HG03066 (cell line): ENCODE measurements around the gene RACGAP1.
A peak's percentile ranks its signal among the peaks of the same experiment; 100 is the strongest.
"Not testable (repeated sequence)": the region's sequence is repeated elsewhere in the genome, so short reads cannot be mapped to it uniquely, and the experiment has no call there.

Source experiments
- ATAC-seq: cut with Tn5 transposase; IDR thresholded peaks from one replicate; pipeline ENCODE4 v1.9.1; 2021; ENCODE audit warnings: low read depth; ENCODE audit not compliant: unreplicated experiment

RACGAP1 gene

GRCh38 chr12:50032515-50032853, 7.2 kb upstream of the RACGAP1 start:
- no peak for ATAC-seq

- ATAC-seq: not testable (repeated sequence)
Measured at GRCh38 chr12:50030449-50030848, 5.2 kb upstream of the RACGAP1 start.

GRCh38 chr12:50026691-50027090, 1.4 kb upstream of the RACGAP1 start:
- no peak for ATAC-seq

GRCh38 chr12:50024805-50025186, 498 bp downstream of the RACGAP1 start:
- ATAC-seq: peak; percentile 7

- no peak for ATAC-seq
Measured at GRCh38 chr12:50024227-50024626, 1.1 kb downstream of the RACGAP1 start.

GRCh38 chr12:50022903-50023302, 2.4 kb downstream of the RACGAP1 start:
- no peak for ATAC-seq

- no peak for ATAC-seq
Measured at GRCh38 chr12:50021031-50021430, 4.3 kb downstream of the RACGAP1 start.

GRCh38 chr12:50019524-50019923, 5.8 kb downstream of the RACGAP1 start:
- no peak for ATAC-seq

GRCh38 chr12:50018968-50019367, 6.3 kb downstream of the RACGAP1 start:
- ATAC-seq: no peak

GRCh38 chr12:50018154-50018553, 7.1 kb downstream of the RACGAP1 start:
- no peak for ATAC-seq

- ATAC-seq: no peak
Measured at GRCh38 chr12:50017641-50018040, 7.7 kb downstream of the RACGAP1 start.

GRCh38 chr12:50016501-50017475, 8.5 kb downstream of the RACGAP1 start:
- no peak for ATAC-seq

- no peak for ATAC-seq
Measured at GRCh38 chr12:50014342-50014741, 11.0 kb downstream of the RACGAP1 start.

- ATAC-seq: no peak
Measured at GRCh38 chr12:50013361-50014147, 11.7 kb downstream of the RACGAP1 start.

- ATAC-seq: no peak
Measured at GRCh38 chr12:50006754-50007442, 18.4 kb downstream of the RACGAP1 start.

- no peak for ATAC-seq
Measured at GRCh38 chr12:50006280-50006679, 19.0 kb downstream of the RACGAP1 start.

- ATAC-seq: no peak
Measured at GRCh38 chr12:50005175-50005574, 20.1 kb downstream of the RACGAP1 start.

- no peak for ATAC-seq
Measured at GRCh38 chr12:50004696-50005095, 20.6 kb downstream of the RACGAP1 start.

GRCh38 chr12:50003595-50003994, 21.7 kb downstream of the RACGAP1 start:
- ATAC-seq: no peak

GRCh38 chr12:49998453-49998852, 26.8 kb downstream of the RACGAP1 start:
- ATAC-seq: no peak

- no peak for ATAC-seq
Measured at GRCh38 chr12:49990273-49990672, 35.0 kb downstream of the RACGAP1 start.
